Tibial artery (tissue), 4 donors: ENCODE measurements around the gene EBLN2.

Experiments used
- DNase-seq, 2 donors: peaks; one replicate each; pipeline ENCODE4 v3.0.0-alpha.2; 2019
- H3K27ac ChIP-seq, 2 donors: fragments of 200-600 bp; sonication (generic) in 1 of 2; 1 replicate in 1 of 2; 2 replicates in 1 of 2; pipeline ENCODE4 v1.5.1; 2018 to 2019; ENCODE audit warnings: mild to moderate bottlenecking in 1 of 2
- H3K27me3 ChIP-seq, 2 donors: fragments of 200-600 bp; sonication (generic) in 1 of 2; one replicate each; pipeline versions ENCODE4 v1.5.1 to v1.6.0; 2016 to 2019
- H3K36me3 ChIP-seq, 3 donors: fragments of 200-600 bp; sonication (generic) in 2 of 3; one replicate each; pipeline ENCODE4 v1.5.1; 2016 to 2019; ENCODE audit warnings: mild to moderate bottlenecking in 2 of 3
- H3K4me1 ChIP-seq, 4 donors: fragments of 200-600 bp; sonication (generic) in 2 of 4; 1 replicate in 3 of 4; 2 replicates in 1 of 4; pipeline ENCODE4 v1.5.1; 2016 to 2019
- H3K4me3 ChIP-seq, 2 donors: fragments of 200-600 bp; sonication (generic) in 1 of 2; 1 replicate in 1 of 2; 2 replicates in 1 of 2; pipeline ENCODE4 v1.5.1; 2018 to 2019; ENCODE audit warnings: mild to moderate bottlenecking in 2 of 2
- H3K9me3 ChIP-seq, 3 donors: fragments of 200-600 bp; sonication (generic) in 1 of 3; one replicate each; pipeline ENCODE4 v1.5.1; 2016 to 2019
- CTCF ChIP-seq, 2 experiments: fragments of 200-600 bp in 1 of 2; fragments of 450-650 bp in 1 of 2; IDR thresholded peaks; one replicate each; pipeline ENCODE4 v1.5.1; 2017 to 2019; ENCODE audit warnings: antibody characterized with exemption in 2 of 2, mild to moderate bottlenecking in 1 of 2, moderate library complexity in 1 of 2
- intact Hi-C: fragments of 100-400 bp; cut with DNase I; formaldehyde crosslinking; loops from one replicate; pipeline ENCODE4 v1.15.0; 2023; ENCODE audit warnings: low total_unique reads

EBLN2 gene

GRCh38 chr3:73094951-73095350 lies 33.5 kb downstream of the EBLN2 start:
- H3K9me3 ChIP-seq, result no peaks in the 10 kb centered on the region
- no peaks in the 10 kb centered on the region for H3K4me1 ChIP-seq
- intact Hi-C loops, result no loop called here
- H3K4me3 ChIP-seq, result no peak overlapping the region
- DNase-seq, result no peak
- no peaks in the 10 kb centered on the region for H3K27me3 ChIP-seq
- TF ChIP-seq CTCF (IDR thresholded peaks at IDR 0.05), result no peak
- H3K27ac ChIP-seq, result no peak overlapping the region
- H3K36me3 ChIP-seq, result no peaks in the 10 kb centered on the region

GRCh38 chr3:73096169-73096568 lies 34.7 kb downstream of the EBLN2 start:
- no peak for TF ChIP-seq CTCF (IDR thresholded peaks at IDR 0.05)
- no peaks in the 10 kb centered on the region for H3K9me3 ChIP-seq
- H3K27ac ChIP-seq, result no peak overlapping the region
- intact Hi-C loops, result no loop called here
- no peak overlapping the region for H3K4me3 ChIP-seq
- peaks cover 0 to under 1% (median 0%) of the 10 kb centered on the region in 4 donors for H3K4me1 ChIP-seq
- no peaks in the 10 kb centered on the region for H3K36me3 ChIP-seq
- H3K27me3 ChIP-seq, result no peaks in the 10 kb centered on the region
- no peak for DNase-seq

DNA sequence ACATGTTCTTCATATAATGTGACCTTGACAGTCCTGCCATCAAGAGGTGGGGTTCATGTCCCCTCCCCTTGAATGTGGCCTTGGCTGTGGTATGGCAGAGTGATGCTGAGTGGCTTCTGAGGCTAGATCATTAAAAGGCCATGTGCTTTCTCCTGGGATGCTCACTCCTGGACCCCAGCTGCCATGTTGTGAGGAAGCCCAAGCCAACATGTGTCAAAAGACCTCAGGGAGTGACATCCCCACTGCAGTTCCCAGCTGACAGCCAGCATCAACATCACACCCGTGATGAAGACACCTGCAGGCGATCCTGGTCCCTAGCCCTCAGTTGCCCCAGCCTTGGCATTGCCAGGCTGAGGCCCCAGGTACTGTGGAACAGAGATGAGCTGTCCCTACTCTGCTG lies 36.6 kb downstream of the EBLN2 start:
- H3K4me3 ChIP-seq, result no peak overlapping the region
- intact Hi-C loops, result no loop called here

GRCh38 chr3:73098873-73099272 lies 37.4 kb downstream of the EBLN2 start:
- Histone ChIP-seq H3K4me3 (no peak overlapping the region), H3K27me3 (no peaks in the 10 kb centered on the region), H3K9me3 (no peaks in the 10 kb centered on the region), H3K4me1 (peaks cover 0 to 3% (median 0%) of the 10 kb centered on the region in 4 donors), H3K27ac (no peak overlapping the region), H3K36me3 (no peaks in the 10 kb centered on the region)
- no peak for DNase-seq
- intact Hi-C loops, result no loop called here
- TF ChIP-seq CTCF (IDR thresholded peaks at IDR 0.05), result no peak

More for the DNA sequence above, 36.6 kb downstream of the EBLN2 start:
- DNase-seq, result no peak
- Histone ChIP-seq H3K9me3 (no peaks in the 10 kb centered on the region), H3K4me1 (peaks cover 0 to 3% (median 0%) of the 10 kb centered on the region in 4 donors), H3K36me3 (no peaks in the 10 kb centered on the region), H3K27ac (no peak overlapping the region), H3K27me3 (no peaks in the 10 kb centered on the region)
- no peak for TF ChIP-seq CTCF (IDR thresholded peaks at IDR 0.05)

DNA sequence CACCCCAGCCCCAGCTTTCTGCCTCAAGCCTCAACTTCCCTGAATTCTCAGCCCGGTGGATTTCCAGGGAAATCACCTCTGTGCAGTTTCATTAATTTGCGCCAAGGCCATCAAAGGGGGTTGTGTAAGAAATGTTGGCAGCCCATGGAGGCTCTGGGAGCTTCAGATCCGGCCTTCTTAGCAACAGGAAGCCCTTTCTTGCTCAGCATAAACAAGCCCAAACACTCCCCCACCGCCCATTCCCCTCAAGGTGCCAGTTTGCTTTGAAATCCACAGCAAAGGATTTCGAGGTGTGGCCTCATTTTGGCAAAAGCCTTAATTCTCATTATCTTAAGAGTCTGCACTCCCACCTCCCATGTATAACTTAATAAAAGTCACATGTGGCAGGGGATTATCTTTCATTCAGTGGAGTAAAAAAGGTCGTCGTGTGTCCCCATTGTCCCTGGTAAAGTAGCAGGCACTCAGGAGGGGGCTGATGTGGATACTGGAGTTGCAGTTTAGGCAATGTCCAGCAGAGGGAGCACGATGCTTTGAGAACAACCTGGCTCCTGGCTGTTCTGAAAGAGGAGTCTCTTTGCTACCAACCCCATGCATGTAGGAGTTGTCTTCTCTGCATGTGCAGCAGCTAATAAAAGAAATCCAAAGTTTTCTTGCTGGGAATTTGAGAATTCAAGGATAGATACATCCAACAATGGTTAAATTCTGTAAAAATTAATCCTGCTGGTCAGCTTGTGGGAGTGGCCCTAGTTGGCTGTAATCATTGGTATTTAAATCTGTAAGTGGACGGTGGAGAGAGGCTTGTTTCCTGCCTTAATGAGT lies 39.5 kb downstream of the EBLN2 start:
- intact Hi-C loops, result loop anchor here (5.0 kb wide), 2 partner anchors 401 to 751 kb away; no protein-coding TSS in a partner anchor
- Histone ChIP-seq H3K4me3 (no peak overlapping the region), H3K4me1 (peaks cover 0 to 3% (median 0%) of the 10 kb centered on the region in 4 donors), H3K36me3 (no peaks in the 10 kb centered on the region), H3K27ac (no peak overlapping the region), H3K27me3 (no peaks in the 10 kb centered on the region), H3K9me3 (no peaks in the 10 kb centered on the region)
- peak; percentile 93 to 94 for TF ChIP-seq CTCF (IDR thresholded peaks at IDR 0.05)
- DNase-seq, result peak; percentile 87 to 89
